Caki2 (cell line): Measurements from ENCODE around the gene ZNF19. TPM values are rescaled to one million over a fixed set of nuclear protein-coding genes. Genes with fewer than 3 reads are reported as not detected.

Source experiments
- DNase-seq: peaks from one replicate; pipeline ENCODE4 v3.0.0-alpha.2; 2015; ENCODE audit warnings: low read depth
- in situ Hi-C: cut with HindIII; loops from 2 replicates; pipeline ENCODE4 v1.10.0; 2016; ENCODE audit warnings: low sequenced_read_pairs, low pct_unique_long_range_greater_than_20kb, mixed read lengths
- total RNA-seq: library from RNA; depleted of rRNA; stranded (reverse); fragments of >200 nt; shearing (Covaris generic); gene quantifications from 2 replicates; pipeline ENCODE4 v1.2.3, GENCODE V29; 2014; ENCODE audit warnings: low replicate concordance

The ZNF19 gene
- total RNA-seq, 1 experiment from 2014 or later = 0.98 TPM

GRCh38 chr16:71498031-71498430, 8.9 kb upstream of the ZNF19 start:
- no peak for DNase-seq
- in situ Hi-C loops = no loop called here

DNA sequence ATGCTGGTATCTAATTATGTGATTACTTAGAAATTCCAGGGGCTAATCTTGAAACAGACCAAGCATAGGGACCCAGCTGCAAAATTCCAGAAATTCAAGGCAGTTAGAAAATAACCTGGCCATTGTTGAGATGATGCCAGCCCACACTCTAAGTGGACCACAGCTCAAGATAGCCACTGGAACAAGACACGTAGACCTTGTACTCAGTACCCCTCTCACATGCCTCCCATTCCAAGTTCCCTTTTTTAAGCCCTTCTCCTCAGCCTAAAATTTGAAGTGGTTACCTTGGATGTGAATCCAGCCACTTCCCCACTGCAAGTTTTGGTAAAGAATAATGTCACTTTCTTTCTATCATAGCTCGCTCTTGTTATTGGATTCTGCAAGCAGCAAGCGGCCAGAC, 4.1 kb upstream of the ZNF19 start:
- DNase-seq = no peak
- in situ Hi-C loops = no loop called here

DNA sequence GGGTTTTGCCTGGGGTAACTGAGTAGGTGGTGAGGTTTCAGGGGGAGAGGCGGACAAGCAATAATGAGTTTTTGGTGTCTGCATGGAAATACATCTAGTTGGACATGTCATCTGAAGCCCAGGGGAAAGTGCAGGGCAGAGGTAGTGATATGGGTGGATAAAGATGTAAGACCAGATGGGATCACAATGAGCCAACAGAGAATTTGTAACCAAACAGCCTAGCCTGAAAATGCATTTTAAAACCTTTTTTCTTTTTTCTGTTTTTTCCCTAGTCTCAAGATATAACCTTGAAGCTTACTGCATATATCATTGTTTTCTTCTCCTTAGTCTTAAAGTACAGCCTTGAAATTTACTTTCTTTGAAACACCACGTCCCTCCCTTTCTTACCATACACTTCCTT, 3.7 kb upstream of the ZNF19 start:
- in situ Hi-C loops = no loop called here
- no peak for DNase-seq

DNA sequence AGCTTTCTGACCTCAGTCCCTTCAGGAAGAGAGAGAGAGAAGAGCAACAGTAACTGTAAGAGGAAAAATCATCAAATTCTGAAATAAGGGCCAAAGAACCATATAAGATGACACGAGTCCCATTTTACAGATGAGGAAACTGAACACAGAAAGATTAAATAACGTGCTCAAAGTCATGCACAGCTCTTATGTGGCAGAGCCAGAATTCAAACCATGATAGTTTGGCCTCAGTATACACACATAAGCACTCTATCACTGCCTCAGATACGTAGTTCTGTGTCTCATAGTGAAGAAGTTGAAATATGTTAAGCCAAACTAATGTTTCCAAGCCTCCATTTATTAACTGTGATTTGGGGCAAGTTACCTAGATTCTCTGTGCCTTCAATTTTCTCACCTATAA, 1.9 kb upstream of the ZNF19 start:
- DNase-seq = no peak
- in situ Hi-C loops = no loop called here

- no peak for DNase-seq
- in situ Hi-C loops = no loop called here
Measured at GRCh38 chr16:71490361-71490760, 1.2 kb upstream of the ZNF19 start.

GRCh38 chr16:71484006-71484893, 4.9 kb downstream of the ZNF19 start:
- in situ Hi-C loops = no loop called here
- peak; percentile 95 for DNase-seq

GRCh38 chr16:71482569-71482968, 6.6 kb downstream of the ZNF19 start:
- DNase-seq = no peak
- in situ Hi-C loops = no loop called here

DNA sequence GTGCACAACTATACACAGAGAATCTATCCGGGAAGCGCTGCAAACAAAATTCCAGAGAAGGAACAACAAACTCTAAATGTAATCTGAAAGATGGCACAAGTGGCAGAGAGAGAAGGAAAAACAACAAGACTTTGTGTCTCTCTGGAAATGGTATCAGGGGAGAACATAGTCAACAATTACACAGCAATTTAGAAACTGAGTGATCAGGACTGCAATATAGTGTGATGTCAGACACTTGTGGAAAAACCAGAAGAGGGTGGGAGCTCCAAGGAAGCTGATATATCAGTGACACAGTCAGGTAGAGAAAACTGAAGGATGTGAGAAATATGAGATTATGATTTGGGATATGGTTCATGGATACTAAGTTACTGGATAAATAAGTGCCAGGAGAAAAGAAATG, 8.2 kb downstream of the ZNF19 start:
- in situ Hi-C loops = no loop called here
- DNase-seq = no peak

GRCh38 chr16:71479420-71479819, 9.7 kb downstream of the ZNF19 start:
- DNase-seq = no peak

DNA sequence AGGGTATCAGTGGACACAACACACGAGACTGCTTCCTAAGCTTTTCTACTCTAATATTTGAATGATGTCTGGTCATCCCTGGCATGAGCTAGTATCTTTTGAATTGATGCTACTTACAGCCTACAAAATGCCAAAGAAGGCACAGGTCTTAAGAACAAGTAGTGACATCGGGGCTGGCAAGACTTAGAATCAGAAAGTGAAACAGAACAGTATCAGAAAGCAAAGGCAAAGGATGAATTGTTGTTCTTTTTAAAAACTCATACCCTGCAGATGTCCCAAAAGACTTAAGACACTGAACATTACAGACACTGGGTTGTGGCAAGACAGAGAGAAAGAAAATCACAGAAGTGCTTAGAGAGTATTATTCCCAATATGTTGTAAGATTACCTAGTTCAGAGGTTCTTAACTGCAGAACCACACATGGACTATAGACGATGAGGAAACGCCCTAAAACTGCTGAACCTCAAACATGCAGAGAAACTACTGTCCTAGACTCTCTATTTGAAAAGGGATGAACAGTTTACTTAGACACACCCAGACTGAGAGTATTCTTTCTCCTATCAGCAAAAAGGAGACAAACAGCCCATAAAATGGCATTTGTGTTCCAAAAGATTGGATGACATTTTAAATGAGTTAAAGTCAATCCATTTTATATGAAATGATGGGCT, 12.5 kb downstream of the ZNF19 start:
- in situ Hi-C loops = no loop called here

More at GRCh38 chr16:71479420-71479819, 9.7 kb downstream of the ZNF19 start:
- in situ Hi-C loops = no loop called here

DNA sequence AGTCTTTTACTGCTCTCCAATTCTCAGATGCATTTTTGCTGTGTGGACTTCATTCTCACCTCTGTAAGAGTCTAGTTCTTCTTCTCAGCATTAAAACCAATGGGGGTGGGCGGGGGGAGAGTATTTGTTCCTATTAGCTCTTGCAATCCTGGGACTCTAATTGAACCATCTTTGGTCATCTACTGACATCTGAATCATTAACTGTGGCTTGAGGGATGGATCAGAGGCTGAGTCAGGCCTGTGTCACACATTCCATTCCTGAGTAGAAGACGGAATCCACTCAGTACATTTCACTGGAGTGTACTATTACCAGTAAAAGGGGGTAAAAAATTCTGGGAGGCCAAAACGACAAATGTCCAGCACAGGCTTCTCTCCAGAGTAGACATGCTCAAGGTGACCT, 14.3 kb downstream of the ZNF19 start:
- peak; percentile 42 for DNase-seq
- in situ Hi-C loops = no loop called here

More for the DNA sequence above, 12.5 kb downstream of the ZNF19 start:
- no peak for DNase-seq

DNA sequence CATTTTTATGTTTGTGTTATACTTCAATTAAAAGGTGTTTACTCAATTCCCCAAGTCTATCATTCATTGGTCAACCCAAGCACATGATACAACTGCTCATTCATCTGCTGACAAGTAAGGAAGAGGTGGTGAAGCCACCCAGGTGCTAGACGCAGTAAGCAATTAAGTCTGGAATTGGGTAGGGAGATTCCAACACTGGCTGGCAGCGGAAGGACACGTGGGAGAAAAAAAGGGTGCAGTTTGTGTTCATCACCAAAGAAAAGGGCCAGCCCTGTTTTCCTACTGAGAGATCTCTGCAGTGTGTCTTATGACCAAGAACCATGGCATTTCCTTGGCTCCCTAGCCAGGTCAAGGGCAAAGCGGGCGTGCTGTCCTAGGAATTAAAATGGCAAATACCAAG, 15.2 kb downstream of the ZNF19 start:
- peak; percentile 50 for DNase-seq

DNA sequence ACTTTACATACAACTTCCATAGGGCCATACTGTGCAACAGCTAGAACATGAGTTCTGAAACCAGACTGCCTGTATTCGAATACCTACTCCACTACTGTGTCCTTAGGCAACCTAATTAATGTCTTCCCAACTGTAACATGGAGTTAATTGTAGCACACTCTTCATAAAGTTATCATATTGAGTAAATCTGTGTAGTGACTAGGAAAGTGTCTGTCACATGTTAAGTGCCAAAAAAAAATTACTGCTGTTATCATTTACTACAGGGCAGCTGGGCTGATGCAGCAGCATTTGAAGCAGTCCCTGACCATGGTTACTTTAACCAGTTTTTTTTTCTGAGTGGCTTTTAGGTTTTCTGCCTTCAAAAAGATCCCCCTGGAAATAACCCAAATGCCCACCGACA, 16.2 kb downstream of the ZNF19 start:
- in situ Hi-C loops = no loop called here
- DNase-seq = no peak

More for the DNA sequence above, 15.2 kb downstream of the ZNF19 start:
- in situ Hi-C loops = no loop called here

- no peak for DNase-seq
- in situ Hi-C loops = no loop called here
Measured at GRCh38 chr16:71472051-71472450, 17.1 kb downstream of the ZNF19 start.

GRCh38 chr16:71467810-71468209, 21.3 kb downstream of the ZNF19 start:
- in situ Hi-C loops = no loop called here
- peak; percentile 72 for DNase-seq

DNA sequence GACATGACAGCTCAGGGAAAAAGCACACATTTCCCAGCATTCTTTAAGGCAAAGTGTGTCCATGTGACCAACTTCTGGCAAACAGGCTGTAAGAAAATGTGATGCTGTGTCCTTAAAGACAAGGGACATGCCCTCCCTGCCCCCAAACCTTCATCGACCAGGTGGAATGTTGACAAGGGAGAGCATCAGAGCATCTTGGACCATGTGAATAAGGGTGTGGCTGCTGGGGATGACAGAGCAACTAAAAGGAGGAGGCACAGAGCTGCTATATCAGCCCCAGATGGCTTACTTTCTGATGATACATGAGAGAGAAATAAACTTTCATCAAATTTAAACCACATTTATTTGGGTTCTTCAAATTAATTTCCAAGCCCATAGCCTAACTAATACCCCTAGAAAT, 24.9 kb downstream of the ZNF19 start:
- DNase-seq = no peak
- in situ Hi-C loops = no loop called here

- in situ Hi-C loops = no loop called here
- DNase-seq = peak; percentile 72
Measured at GRCh38 chr16:71461686-71462648, 27.2 kb downstream of the ZNF19 start, which contains the start of gene ZNF23. ZNF23 (minus strand) TSS chr16:71462247; CDS start chr16:71456796, 5,451 bp downstream.

DNA sequence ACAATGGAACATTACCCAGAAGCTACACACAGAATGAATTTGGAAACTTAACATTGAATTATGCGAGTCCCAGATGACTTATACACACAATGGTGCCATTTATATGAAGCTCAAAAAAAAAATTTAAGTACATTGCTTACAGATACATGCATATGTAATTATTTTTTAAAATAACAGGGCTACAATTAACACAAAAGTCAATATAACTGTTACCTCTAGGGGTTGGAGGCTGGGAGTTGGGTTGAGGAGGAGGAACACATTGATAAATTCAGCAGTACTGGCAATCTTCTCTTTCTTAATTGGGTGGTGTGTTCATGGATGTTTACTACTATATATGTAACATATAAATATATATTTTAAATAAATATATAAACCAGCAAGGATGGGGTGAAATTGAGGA, 28.2 kb downstream of the ZNF19 start:
- DNase-seq = no peak
- in situ Hi-C loops = no loop called here
